IMR-90 (cell line): ENCODE measurements around the gene TMPRSS13. TPM values are rescaled to one million over a fixed set of nuclear protein-coding genes. Genes with fewer than 3 reads are reported as not detected.

ENCODE experiments used
- ATAC-seq: fragments of 200-7000 bp; cut with Tn5 transposase; 2 replicates; pipeline ENCODE4 v1.9.1; 2020; ENCODE audit warnings: low read depth, mild to moderate bottlenecking, moderate library complexity
- BruUV-seq: library from RNA; stranded (reverse); fragments of 400-500 nt; replicated peaks from 2 replicates; lab custom pipeline; 2021; lab: Mats Ljungman, UMichigan
- CTCF ChIA-PET: fragments of 300-600 bp; formaldehyde crosslinking; extraction: SDS; loops from one replicate; lab custom pipeline; 2021; ENCODE audit warnings: antibody characterized with exemption; lab: Yijun Ruan, JAX
- POLR2A ChIA-PET: fragments of 300-600 bp; sonication (Branson Sonifier 250); formaldehyde crosslinking; loops from one replicate; lab custom pipeline; 2022; ENCODE audit warnings: antibody characterized with exemption; ENCODE audit not compliant: unreplicated experiment; lab: Charles Lee
- DNase-seq: peaks from one replicate; pipeline ENCODE4 v3.0.0; 2013
- H2AFZ ChIP-seq: replicated peaks from 2 replicates; pipeline ENCODE3; 2013; ENCODE audit warnings: low read length, mild to moderate bottlenecking; ENCODE audit not compliant: poor library complexity
- H2AK5ac ChIP-seq: 2 replicates; pipeline ENCODE4 v1.6.1; 2013; ENCODE audit warnings: low read depth, low read length, inconsistent platforms
- H2AK9ac ChIP-seq: replicated peaks from 2 replicates; pipeline ENCODE3; 2013; ENCODE audit warnings: mild to moderate bottlenecking, low read depth, low read length, moderate library complexity; ENCODE audit not compliant: poor library complexity
- H2BK120ac ChIP-seq: 2 replicates; pipeline ENCODE4 v1.6.1; 2013; ENCODE audit warnings: low read depth, low read length, inconsistent platforms
- H2BK15ac ChIP-seq: 3 replicates; pipeline ENCODE4 v1.6.1; 2013; ENCODE audit warnings: low read depth, low read length, inconsistent platforms
- H2BK20ac ChIP-seq: 2 replicates; pipeline ENCODE4 v1.6.1; 2013; ENCODE audit warnings: low read depth, mild to moderate bottlenecking, inconsistent platforms, low read length, moderate library complexity
- H2BK5ac ChIP-seq: 2 replicates; pipeline ENCODE4 v1.6.1; 2013; ENCODE audit warnings: mild to moderate bottlenecking, low read depth, low read length, inconsistent platforms; ENCODE audit not compliant: poor library complexity, severe bottlenecking
- H3K14ac ChIP-seq: replicated peaks from 2 replicates; pipeline ENCODE4 v1.6.1; 2013; ENCODE audit warnings: low read depth, low read length, inconsistent platforms
- H3K18ac ChIP-seq: 2 replicates; pipeline ENCODE4 v1.6.1; 2013; ENCODE audit warnings: low read depth, low read length, control low read depth
- H3K23ac ChIP-seq: 2 replicates; pipeline ENCODE4 v1.6.1; 2013; ENCODE audit warnings: low read depth, low read length, inconsistent platforms
- H3K27ac ChIP-seq: 2 replicates; pipeline ENCODE4 v1.5.1; 2013; ENCODE audit warnings: mild to moderate bottlenecking, control low read depth, low read length; ENCODE audit not compliant: insufficient read depth
- H3K27me3 ChIP-seq: 2 replicates; pipeline ENCODE4 v1.6.1; 2013; ENCODE audit warnings: low read length; ENCODE audit not compliant: control insufficient read depth, insufficient read depth
- H3K36me3 ChIP-seq: 2 replicates; pipeline ENCODE4 v1.6.1; 2013; ENCODE audit warnings: low read length, mixed read lengths; ENCODE audit not compliant: control insufficient read depth, insufficient read depth
- H3K4ac ChIP-seq: 2 replicates; pipeline ENCODE4 v1.6.1; 2013; ENCODE audit warnings: low read depth, low read length, inconsistent platforms
- H3K4me1 ChIP-seq: 2 replicates; pipeline ENCODE4 v1.6.1; 2013; ENCODE audit warnings: low read length, mixed read lengths; ENCODE audit not compliant: control insufficient read depth, insufficient read depth
- H3K4me2 ChIP-seq: 2 replicates; pipeline ENCODE4 v1.6.1; 2013; ENCODE audit warnings: low read depth, mild to moderate bottlenecking, control low read depth, low read length, moderate library complexity
- H3K4me3 ChIP-seq: 2 replicates; pipeline ENCODE4 v1.5.1; 2013; ENCODE audit warnings: low read depth, mild to moderate bottlenecking, control low read depth, low read length, moderate library complexity; ENCODE audit not compliant: insufficient read depth
- H3K56ac ChIP-seq: 2 replicates; pipeline ENCODE4 v1.6.1; 2013; ENCODE audit warnings: low read length, inconsistent platforms; ENCODE audit not compliant: insufficient read depth; ENCODE audit errors: extremely low read depth
- H3K79me1 ChIP-seq, 2 experiments: 2 replicates each; pipeline ENCODE4 v1.6.1; 2013; ENCODE audit warnings: low read length in 2 of 2, inconsistent platforms in 1 of 2, low read depth in 1 of 2
- H3K9ac ChIP-seq: 2 replicates; pipeline ENCODE4 v1.6.1; 2013; ENCODE audit warnings: low read depth, low read length, control low read depth
- H3K9me1 ChIP-seq: 2 replicates; pipeline ENCODE4 v1.6.1; 2013; ENCODE audit warnings: low read length, inconsistent platforms; ENCODE audit not compliant: insufficient read depth
- H3K9me3 ChIP-seq: 2 replicates; pipeline ENCODE4 v1.6.1; 2013; ENCODE audit warnings: low read length; ENCODE audit not compliant: control insufficient read depth, insufficient read depth
- H4K20me1 ChIP-seq: 2 replicates; pipeline ENCODE4 v1.6.1; 2013; ENCODE audit warnings: low read length, inconsistent platforms; ENCODE audit not compliant: insufficient read depth
- H4K5ac ChIP-seq: 2 replicates; pipeline ENCODE4 v1.6.1; 2013; ENCODE audit warnings: mild to moderate bottlenecking, low read depth, low read length, control low read depth
- H4K8ac ChIP-seq, 2 experiments: 2 replicates each; pipeline ENCODE4 v1.6.1; 2013; ENCODE audit warnings: low read depth in 2 of 2, low read length in 2 of 2, control low read depth in 1 of 2, inconsistent platforms in 1 of 2
- H4K91ac ChIP-seq: 2 replicates; pipeline ENCODE4 v1.6.1; 2013; ENCODE audit warnings: low read depth, low read length, inconsistent platforms; ENCODE audit not compliant: insufficient read depth
- SMC3 ChIP-seq: fragments of 150-350 bp; IDR thresholded peaks from 2 replicates; pipeline ENCODE4 v1.6.1; 2016; ENCODE audit warnings: low read depth, mild to moderate bottlenecking, antibody characterized with exemption, low read length, moderate library complexity
- WGBS, 2 experiments: methylation state at CpG; one replicate each; pipeline versions ENCODE4 v1.1.5 to v1.1.7; 2013; ENCODE audit warnings: missing lambda C conversion rate in 2 of 2; ENCODE audit not compliant: insufficient read length in 1 of 2; ENCODE audit errors: extremely low coverage in 2 of 2; 5-methylcytosine and 5-hydroxymethylcytosine counted together
- dilution Hi-C: fragments of 300-500 bp; cut with HindIII; formaldehyde crosslinking; loops from one replicate; pipeline ENCODE4 v1.14.3; 2018; ENCODE audit warnings: low sequenced_read_pairs; ENCODE audit not compliant: unreplicated experiment
- in situ Hi-C: fragments of 300-500 bp; cut with MboI; formaldehyde crosslinking; loops from 3 replicates; pipeline ENCODE4 v1.14.3; 2019; ENCODE audit warnings: low sequenced_read_pairs, inconsistent platforms, mixed read lengths
- intact Hi-C: fragments of 100-400 bp; cut with micrococcal nuclease; formaldehyde crosslinking; loops from 2 replicates; pipeline ENCODE4 v1.10.0; 2022
- polyA plus RNA-seq, 3 experiments: library from polyadenylated mRNA; depleted of rRNA; stranded (reverse); fragments of >200 nt; gene quantifications; 2 replicates each; pipeline ENCODE4 v1.2.3, GENCODE V29; 2012; ENCODE audit warnings: low replicate concordance in 1 of 3
- total RNA-seq: library from RNA; depleted of rRNA; stranded (reverse); fragments of >200 nt; gene quantifications from 2 replicates; pipeline ENCODE4 v1.2.3, GENCODE V29; 2012

The TMPRSS13 gene
- total and polyA plus RNA-seq, 2 of the 4 experiments (the other 2 are of a cell fraction), result not detected

DNA sequence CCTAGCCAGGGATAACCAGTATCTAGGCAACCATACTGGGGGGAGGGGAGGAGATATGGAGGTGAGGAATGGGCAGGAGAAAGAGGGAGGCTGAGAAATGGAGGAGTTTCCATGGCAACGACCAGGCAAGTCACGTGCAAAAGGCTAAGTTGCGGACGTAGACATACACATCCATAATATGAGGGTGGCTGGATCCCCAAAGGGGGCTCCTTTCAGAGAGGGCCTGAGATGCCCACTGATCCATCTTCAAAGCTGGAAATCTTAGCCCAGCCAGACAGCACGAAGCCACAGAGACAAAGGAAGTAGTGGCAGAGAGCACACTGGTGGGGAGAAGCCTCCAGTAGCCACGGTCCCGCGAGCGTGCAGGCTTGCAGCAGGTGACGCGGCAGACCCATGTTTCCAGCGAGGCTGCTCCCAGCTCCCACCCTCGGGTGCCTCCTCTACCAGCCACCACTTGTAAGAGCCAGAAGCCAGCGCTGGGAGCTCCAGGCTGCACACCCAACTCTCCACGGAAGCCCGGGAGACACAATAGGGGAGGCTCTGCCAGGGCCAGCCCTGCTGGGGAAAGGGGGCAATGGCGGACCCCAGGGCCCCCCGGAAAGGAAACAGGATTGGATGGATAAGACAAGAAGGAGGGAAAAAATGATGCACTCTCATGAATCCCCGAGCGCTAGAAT is 53.7 kb downstream of the TMPRSS13 start:
- WGBS, 2 experiments, result 8% methylated on average over 6 of the region's 20 CpGs; no CpG with 5 or more reads in 1 of the 2 experiments
- no peak overlapping the region for H2AFZ ChIP-seq

More for the DNA sequence above, 53.7 kb downstream of the TMPRSS13 start:
- no peak overlapping the region for H4K5ac ChIP-seq
- dilution Hi-C loops, result no loop called here
- H3K27me3 ChIP-seq, result peaks cover 63% of the 10 kb centered on the region
- POLR2A ChIA-PET, result no interaction called here
- no peak overlapping the region for H3K9ac ChIP-seq
- no peaks in the 10 kb centered on the region for H4K20me1 ChIP-seq
- intact Hi-C loops, result no loop called here
- TF ChIP-seq SMC3, result no peak
- no peak overlapping the region for H3K27ac ChIP-seq
- H3K4me2 ChIP-seq, result no peak overlapping the region; the same call in 1 of the 2 replicates
- no peak for DNase-seq
- H3K14ac ChIP-seq, result no peak overlapping the region
- H2BK120ac ChIP-seq, result no peak overlapping the region
- H3K9me1 ChIP-seq, result no peaks in the 10 kb centered on the region
- BruUV-seq, result no TSS peak
- no peak overlapping the region for H2BK20ac ChIP-seq
- H2BK5ac ChIP-seq, result no peak overlapping the region
- H3K23ac ChIP-seq, result no peak overlapping the region
- no peak overlapping the region for H4K91ac ChIP-seq
- no peak for ATAC-seq
- H2AK9ac ChIP-seq, result no peak overlapping the region
- CTCF ChIA-PET, result no interaction called here
- no peak overlapping the region for H4K8ac ChIP-seq
- in situ Hi-C loops, result no loop called here
- no peaks in the 10 kb centered on the region for H3K79me1 ChIP-seq
- H3K4me3 ChIP-seq, result no peak overlapping the region
- H2AK5ac ChIP-seq, result no peak overlapping the region
- no peak overlapping the region for H2BK15ac ChIP-seq
- no peaks in the 10 kb centered on the region for H3K4me1 ChIP-seq
- no peak overlapping the region for H3K18ac ChIP-seq
- H3K9me3 ChIP-seq, result no peaks in the 10 kb centered on the region
- no peaks in the 10 kb centered on the region for H3K36me3 ChIP-seq
- no peak overlapping the region for H3K4ac ChIP-seq
- no peak overlapping the region for H3K56ac ChIP-seq
